Bone marrow (tissue), 2 donors: ENCODE data around the gene PHKB.
"Not testable (repeated sequence)": the region's sequence is repeated elsewhere in the genome, so short reads cannot be mapped to it uniquely, and the experiment has no call there.

Experiments
- DNase-seq, 2 donors: peaks; one replicate each; lab custom pipeline; 2025; lab: John Stamatoyannopoulos, UW

The PHKB gene

DNA sequence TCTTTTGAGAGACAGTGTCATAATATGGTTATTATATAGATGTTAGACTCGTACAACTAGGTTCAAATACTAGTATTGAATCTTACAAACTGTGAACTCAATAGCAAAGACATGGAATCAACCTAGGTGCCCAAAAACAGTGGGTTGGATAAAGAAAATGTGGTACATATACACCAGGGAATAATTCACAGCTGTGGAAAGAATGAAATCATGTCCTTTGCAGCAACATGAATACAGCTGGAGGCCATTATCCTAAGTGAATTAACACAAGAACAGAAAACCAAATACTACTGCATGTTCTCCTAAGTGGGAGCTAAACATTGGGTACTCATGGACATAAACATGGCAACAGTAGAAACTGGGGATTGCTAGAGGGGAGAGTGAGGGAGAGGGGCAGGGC, 8.1 kb downstream of the PHKB start:
- DNase-seq: no peak

DNA sequence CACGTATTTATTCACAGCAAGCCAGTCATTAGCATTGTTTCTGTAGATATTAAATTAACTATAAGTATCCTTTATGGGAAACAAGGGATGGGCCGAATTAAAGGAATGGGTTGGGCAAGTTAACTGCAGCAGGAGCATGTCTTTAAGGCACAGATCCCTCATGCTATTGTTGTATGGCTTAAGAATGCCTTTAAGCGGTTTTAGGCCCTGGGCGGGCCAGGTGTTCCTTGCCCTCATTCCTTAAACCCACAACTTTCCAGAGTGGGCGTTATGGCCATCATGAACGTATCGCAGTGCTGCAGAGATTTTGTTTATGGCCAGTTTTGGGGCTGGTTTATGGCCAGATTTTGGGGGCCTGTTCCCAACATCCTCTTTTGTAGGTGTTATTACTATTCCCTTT, 9.1 kb downstream of the PHKB start:
- no peak for DNase-seq

DNA sequence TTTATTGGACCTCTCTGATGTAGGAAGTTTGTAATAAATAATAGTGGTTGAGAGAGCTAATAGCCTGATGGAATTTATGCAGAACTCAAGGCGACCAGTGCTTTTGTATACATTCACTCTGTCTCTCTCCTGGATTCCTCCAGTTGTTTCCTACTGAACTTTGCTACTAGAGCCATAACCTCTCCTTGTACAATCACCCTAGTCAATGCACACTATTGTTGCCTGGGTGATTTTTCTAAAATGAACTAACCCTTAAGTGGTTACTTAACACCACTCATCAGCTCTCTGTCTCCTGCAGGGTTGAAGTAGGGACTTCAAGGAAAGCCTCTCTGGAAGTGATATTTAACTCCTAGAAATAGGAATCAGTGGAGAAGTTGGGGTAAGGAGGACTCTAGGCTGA, 9.7 kb downstream of the PHKB start:
- DNase-seq: no peak

DNA sequence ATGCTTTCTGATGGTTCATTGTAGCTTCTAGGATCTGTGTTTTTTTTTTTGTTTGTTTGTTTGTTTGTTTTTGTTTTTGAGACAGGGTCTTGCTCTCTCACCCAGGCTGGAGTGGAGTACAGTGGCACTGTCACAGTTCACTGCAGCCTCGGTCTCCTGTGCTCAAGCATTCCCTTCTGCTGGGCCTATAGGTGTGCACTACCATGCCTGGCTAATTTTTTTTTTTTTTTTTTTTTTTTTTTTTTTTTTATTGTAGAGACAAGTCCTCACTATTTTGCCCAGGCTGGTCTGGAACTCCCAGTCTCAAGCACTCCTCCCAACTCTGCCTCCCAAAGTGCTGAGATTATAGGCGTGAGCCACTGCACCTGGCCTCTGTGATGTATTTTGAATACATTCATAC, 11.9 kb downstream of the PHKB start:
- not testable (repeated sequence) for DNase-seq

DNA sequence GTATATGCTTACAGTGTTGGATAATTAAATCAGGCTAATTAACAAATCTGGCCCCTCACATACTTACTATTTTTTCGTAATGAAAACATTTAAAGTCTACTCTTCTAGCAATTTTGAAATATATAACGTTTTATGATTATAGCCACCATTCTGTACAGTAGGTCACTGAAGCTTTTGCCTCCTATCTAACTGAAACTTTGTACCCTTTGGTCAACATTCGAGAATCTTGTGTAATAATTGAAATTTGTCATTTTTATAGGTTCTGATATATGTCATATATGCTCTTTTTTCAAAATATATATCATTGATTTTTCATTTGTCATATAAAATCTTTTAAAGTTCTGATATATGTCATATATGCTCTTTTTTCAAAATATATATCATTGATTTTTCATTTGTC, 12.7 kb downstream of the PHKB start:
- DNase-seq: no peak

DNA sequence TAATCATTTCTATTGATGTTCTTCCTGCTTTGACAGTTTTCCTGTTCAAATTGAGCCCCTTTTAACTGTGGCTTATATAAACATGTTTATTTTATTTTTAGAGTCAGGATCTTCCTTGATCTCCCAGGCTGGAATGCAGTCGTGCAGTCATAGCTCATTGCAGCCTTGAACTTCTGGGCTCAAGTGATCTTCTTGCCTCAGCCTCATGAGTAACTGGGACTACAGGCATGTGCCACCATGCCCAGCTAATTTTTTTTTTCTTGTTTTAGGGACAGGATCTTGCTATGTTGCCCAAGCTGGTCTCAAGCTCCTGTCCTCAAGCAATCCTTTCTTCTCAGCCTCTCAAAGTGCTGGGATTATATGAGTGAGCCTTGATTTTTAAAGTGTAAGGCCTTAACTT, 14.7 kb downstream of the PHKB start:
- DNase-seq: no peak

DNA sequence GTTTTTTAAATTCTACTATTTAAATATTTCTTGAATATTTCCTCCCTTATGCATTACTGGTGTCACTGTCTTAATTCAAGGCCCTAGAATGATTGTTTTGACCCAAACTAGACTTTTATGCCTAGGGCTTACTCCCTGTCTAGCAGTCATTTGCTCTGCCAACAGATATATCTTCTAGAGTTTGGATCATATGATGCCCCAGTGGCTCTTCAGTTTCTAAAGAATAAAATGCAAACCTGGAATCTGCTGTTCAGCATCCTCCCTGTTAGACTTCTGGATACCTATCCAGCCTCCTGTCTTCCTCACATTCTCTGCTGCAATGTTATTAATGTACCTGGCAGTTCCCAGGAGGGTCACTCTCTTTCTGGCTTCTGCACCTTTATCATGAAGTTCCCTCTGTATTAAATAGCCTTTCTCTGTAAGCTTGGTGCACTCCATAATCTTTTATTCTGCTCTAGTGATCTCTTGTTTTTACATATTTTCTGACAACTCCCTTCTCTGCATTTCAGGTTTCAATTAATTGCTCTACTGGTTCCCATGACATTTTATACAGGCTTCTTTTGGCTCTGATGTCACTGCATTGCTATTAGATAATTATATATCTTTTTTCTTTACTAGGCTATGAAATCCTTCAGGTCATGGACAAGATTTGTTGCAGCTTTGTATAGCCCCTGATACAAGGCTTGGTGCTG, 15.7 kb downstream of the PHKB start:
- DNase-seq: no peak

DNA sequence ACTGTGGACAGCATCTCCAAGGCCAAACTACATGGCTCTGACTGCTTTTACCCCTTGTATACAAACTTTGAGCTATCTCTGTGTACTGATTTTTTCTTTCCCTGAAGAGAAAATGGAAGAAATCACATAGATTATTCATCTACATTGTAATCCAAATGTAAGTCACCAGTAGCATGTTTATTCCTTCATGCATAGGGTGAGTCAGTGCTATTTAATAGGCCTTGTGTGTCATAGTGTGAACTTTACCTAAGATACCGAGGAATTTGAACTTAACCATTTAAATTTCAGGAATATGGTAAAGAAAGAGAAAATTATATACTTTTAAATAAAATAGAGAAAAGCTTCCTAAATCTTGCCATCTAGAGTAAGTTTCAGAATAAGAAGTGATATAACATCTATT, 16.5 kb downstream of the PHKB start:
- no peak for DNase-seq

DNA sequence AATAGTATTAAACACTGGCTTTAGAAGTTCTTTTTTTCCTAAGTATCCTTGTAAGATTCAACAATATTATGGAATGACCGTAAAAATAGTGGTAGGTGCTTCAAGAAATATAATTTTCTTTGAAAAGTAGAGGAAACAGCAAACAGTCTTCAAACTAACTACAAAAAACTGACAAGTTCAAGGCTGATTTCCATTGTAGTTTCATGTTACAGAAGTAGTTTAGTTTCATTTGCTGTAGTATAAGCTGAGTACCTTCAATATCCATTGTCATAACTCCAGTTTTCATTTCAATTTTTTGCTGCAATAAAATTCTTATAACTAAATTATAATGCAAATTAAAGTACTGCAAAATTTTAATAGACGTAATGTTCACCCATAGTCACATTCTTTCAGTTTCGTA, 19.3 kb downstream of the PHKB start:
- DNase-seq: no peak

DNA sequence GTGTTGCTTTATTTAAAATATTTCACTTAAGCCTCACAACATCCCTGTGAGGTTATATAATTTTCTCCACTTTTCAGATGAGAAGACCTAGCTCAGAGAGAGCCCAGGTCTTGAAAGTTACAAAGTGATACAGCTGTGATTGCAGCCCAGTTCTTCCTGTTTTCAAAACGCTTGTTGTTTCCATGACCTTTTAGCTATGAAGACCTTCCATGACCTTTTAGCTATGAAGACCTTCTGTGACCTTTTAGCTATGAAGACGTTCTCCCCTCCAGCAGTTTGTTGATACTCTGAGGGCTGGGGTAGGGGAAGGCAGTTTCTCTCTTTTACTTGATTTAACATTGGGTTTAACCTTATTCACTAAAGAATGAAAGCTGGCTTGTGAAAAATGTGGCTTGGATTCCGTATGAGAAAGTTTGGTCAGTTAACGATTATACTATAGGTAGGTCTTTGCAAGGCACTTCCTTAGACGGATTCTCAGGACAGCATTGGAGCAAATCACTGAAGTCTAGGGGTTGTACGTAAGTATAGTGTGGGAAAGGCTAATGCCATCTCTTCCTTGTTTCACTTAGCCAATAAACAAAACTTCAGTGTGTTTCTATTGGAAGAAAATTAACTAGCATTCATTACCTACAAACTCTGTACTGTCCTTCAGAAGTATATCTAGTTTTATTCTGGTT, 20.7 kb downstream of the PHKB start:
- no peak for DNase-seq

DNA sequence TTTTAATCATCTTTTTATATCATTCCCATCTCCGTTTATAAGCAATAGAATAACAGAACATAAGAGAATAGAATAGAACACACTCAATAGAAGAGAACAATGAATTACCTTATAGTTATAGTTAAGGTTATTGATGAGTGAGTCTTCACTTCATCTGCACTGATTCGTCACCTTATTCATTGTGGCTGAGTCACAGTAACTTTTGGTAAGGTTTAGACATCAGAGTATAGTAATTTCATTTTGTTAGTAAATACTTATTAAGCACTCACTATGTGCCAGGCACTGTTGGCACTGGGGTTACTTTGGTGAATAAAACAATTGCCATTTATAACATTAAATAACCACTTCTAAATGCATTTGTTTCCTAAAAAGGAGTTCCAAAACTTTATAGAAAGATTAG, 22.5 kb downstream of the PHKB start:
- no peak for DNase-seq

DNA sequence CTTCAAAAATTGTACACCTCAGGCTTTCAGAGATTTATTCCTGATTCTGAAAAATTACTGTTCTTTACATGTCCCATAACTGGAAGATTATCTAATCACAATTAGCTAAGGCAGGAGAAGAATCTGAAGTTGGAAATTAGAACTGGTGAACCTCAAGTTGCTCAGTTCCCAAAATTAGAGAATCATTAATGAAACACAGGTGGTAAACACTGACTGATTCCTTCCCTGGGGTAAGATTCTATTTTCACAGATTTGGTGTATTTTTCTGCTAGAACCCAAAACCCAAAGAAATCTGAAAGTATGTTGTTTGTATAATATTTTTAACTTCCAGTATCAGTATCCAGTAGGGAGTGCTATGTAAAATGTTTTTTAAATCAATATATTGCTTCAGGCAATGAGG, 25.7 kb downstream of the PHKB start:
- DNase-seq: no peak

DNA sequence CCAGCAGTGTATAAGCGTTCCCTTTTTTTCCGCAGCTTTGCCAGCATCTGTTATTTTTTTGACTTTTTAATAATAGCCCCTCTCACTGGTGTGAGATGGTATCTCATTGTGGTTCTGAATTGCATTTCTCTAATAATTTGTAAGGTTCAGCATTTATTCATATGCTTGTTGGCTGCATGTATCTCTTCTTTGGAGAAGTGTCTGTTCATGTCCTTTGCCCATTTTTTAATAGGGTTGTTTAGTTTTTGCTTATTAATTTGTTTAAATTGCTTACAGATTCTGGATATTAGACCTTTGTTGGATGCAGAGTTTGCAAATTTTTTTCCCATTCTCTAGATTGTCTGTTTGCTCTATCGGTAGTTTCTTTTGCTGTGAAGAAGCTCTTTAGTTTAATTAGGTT, 26.9 kb downstream of the PHKB start:
- no peak for DNase-seq

DNA sequence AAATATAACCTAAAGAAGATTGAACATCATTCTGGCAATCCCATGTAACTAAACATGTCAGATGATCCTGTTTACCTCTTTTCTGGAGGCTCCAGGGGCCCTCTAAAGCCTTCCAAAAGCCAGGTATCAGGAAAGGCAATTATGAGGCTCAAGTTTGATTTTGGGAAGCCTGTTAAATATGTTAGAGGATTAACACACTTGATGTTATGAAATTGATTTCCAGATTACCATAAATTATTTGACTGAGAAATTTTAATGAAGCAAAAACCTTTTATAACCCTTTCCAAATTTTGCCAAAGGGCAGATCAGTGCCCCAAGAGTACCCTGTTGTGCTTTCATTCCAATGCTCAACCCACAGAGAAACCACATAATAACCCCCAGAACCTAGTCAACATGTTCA, 29.3 kb downstream of the PHKB start:
- no peak for DNase-seq

DNA sequence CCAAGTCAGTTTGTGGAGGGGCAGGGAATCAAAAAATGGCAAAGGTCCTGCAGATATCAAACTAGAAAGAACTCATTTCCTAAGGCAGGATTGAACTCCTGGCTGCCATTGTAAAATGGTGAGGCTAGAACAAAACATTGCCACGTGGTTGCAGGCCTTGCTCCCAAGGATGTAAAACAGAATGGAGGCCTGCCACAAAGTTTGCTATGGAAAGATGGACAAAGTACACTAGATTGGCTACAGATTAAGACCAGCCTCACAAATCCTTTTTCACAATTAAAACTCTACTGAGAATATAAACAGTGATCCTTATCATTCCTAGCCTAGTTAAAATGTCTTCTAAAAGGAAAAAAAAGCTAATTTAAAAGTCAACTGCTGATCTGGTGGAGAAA, 30.9 kb downstream of the PHKB start:
- no peak for DNase-seq

DNA sequence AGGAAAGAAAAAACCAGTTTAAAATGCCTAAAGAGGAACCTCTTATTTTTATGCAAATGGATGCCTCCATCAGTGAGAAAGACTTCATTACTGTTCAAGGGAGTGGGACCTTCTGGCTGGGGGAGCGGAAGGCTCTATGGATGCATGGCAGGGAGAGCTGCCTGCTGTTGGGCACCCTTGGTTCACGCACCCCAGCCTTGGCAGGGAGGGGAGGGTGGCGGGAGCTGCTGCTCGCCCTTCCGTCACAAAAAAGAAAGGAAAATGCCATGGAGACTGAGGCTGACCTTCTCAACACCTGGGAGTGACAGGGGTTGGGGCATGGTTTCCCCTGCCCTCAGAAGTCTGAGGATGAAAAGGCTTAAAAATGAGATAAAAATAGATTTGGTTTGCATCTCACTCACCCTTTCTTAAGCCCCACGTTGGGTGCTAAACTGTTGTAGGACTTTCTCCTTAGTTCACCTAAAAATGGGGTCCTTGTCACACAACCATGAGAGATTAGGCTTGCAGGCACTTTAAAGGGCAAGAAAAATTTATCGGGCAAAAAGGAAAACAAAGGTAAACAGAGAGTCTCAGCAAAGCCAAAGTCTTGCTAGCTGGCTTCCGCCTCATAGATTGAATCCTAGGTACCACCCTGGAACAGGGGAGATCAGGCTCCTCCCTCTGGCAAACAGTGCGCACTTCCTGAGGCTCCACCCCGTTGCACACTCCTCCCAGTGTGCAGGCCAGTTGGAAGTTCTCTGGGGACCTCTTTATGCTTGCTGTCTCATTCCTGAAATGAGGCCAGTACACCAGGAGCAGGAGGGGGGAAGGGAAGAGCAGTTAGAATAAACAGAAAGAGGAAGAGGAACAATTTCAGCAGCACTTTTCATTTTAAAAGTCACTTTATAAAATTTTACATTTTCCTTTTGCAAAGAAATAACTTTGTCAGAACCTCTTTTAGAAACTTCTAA, 31.6 kb downstream of the PHKB start:
- DNase-seq: peak; percentile 4 to 51

DNA sequence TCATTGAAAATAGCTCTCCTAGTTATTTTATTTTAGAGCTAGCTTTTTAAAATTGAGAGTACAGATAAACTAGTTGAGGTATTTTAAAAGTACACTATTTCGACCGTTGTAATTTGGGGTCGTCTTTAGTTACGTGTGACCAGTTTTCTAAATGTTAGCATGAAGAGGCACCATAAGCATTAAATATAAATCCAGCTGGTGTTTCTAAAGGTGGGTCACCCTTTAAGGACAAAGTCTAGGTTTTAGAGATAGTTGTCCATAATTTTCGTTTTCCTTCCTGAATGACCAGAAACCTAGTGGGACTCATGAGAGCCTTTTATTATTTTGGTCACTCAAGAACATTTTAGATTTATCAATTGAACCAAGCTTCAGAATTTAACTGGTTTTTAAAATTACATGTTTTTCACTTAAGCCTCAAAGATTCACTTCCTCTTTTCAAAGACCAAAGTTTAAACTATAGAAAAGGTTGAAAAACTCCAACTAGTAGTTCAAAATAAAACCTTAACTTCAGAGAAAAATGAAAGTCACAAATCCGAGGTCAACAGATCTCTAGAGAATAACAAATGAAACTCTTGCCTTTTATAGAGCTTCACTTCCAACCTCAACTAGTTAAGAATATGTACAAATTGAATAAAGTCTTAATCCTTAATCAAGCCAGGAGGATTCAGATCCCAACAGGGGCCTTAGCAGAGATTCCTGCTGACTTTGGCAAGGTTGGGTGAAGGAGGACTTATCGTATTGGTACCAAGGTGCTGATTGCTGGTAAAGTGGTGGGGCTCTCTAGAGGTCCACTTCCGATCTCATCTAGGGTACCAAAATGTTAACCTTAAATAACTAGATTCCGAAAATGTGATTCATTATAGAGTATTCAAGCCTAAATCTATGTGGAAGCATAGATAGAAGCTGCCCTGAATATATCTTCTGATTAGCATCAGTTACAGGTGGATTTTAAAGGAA, 32.5 kb downstream of the PHKB start:
- peak in 1 of 2 donors; percentile 29 for DNase-seq

DNA sequence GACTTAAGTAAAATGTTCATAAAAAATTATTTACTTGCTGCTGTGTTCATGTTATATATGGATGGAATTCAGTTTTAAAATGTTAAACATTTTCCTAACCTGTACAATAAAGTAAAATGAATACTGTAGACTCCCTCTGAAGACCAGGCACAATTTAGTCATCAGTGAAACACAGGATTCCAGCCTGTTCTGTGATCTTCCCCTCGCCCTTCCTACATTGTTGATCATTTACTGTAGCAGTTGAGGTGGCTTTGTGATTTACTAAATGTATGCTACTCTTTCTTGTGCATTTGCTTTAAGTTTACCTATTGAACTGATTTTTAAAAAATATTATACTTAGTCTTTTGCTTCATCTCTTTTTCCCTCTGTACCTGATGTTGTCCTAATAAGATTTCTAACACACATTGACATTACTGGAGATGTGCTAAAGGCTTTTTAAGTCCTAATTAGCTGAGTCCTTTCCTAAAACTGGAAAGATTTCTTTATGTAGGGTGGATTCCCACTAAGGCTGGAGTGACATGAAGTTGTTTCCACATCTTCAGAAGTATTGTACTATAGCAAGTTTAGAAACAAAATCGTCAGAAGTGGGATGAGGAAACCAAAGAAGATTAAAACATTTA, 38.1 kb downstream of the PHKB start:
- DNase-seq: no peak

DNA sequence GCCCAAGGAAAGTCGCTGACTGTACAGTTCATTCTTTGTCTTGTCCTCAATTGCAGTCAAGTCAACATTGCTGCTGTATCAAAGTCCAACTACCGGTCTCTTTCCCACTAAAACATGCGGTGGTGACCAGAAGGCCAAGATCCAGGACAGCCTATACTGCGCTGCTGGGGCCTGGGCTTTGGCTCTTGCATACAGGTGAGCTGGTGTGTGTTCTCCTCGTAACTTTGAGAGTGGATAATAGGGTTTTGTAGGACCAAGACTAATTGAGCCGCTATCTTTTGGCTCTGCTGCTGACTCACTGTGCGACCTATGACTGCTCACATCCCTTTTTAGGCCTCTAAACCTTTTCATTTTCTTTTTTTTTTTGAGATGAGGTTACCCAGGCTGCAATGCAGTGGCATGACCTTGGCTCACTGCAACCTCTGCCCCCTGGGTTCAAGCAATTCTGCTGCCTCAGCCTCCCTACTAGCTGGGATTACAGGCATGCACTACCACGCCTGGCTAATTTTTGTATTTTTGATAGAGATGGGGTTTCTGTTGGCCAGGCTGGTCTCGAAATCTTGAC, 38.7 kb downstream of the PHKB start:
- DNase-seq: no peak

DNA sequence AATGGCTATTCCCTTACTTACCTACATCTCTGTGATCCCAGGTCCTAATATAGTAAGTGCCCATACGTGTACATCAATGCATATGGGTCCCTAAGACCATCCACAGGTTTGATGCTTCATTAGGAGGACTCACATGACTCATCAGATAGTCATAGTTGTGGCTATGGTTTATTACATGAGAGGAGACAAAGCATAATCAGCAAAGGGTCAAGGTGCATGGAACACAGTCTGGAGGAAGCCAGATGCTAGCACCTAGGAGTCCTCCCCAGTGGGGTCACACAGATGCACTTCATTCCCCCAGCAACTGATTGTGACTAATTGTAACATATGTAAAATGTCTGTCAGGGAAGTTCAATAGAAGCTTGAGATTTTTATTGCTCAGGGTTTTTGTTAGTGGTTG, 42.8 kb downstream of the PHKB start:
- no peak for DNase-seq

DNA sequence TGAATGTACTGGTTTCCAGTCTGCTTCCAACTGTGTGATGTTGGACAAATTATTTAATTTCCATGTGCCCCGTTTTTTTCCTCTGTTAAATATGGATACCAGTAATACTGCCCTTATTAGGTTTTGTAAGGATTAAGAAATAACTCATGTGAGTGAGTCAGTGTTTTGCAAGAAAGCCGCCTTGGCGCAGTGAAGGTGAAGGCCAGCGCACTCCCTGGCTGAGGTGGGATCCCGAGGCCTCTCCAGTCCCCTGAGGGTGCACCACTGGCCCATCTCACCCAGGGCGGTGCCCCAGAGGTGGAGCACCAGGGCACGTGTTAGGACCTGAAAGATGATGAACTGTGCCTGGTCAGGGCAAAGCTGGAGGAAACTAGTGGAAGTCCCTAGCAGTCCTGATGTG, 43.5 kb downstream of the PHKB start:
- DNase-seq: no peak
